ENCODE data around the gene PEX11B. TPM values are rescaled to one million over a fixed set of nuclear protein-coding genes. Genes with fewer than 3 reads are reported as not detected.

The PEX11B gene
- total RNA-seq, 3 donors from 2014 or later: 20.3 to 40.1 (median 22.0) TPM

DNA sequence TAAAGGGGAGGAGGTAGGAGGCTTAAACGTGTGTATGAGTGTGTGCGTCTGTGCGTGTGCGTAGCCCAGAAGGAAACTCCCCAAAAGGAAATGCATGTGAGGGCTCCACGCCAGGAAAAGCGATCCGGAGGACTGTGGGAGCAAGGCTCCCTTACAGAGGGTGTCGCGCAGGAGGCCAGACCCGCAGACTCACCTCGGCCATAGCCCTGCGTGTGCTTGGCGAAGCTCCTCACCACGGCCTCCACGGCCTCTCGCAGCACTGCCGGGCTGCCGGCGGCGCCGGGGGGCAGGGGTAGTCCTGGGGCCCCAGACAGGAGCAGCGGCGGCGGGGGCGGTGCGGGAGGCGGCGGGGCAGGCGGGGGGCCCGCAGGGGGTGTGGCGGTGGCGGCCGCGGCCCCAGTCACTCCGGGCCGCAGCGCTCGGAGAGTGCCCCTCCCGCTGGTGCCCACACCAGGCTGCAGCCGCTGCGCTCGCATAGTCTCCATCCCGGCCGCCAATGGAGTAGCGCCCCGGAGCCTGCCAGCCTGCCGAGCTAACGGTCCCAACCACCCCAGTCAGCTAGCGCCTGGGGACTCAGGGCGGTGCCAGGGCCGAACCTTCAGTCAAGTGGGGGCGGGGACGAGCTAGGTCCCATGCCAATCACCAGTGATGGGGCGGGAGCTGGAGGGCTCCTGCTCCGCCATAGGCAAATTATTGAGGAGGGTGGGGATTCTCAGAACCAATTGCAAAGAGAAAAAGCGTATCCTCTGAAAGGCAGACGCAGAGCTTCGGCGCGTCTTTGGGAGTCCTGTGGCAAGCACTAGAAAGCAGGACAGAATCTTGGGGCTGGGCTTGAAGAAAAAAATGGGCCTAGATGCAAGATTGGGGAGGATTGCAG, 39.2 kb upstream of the PEX11B start, which contains the start of gene LIX1L:
Gene LIX1L, minus strand, starts transcription at position 575 of the 877 bp plus-strand sequence. Its CDS starts 90 bp downstream, at position 485.
- Histone ChIP-seq H3K36me3 (no peaks in the 10 kb centered on the region), H3K4me3 (peak within 1 kb of the TSS; percentile 59 to 86 (median 83)), H3K9me3 (no peaks in the 10 kb centered on the region), H3K27ac (peak within 1 kb of the TSS; percentile 87 to 96), H3K4me1 (peaks cover 5 to 12% of the 10 kb centered on the region in 2 donors), H3K27me3 (no peaks in the 10 kb centered on the region)
- peak; percentile 27 to 52 (median 48) for TF ChIP-seq POLR2AphosphoS5 (IDR thresholded peaks at IDR 0.05)
- no peak for TF ChIP-seq CTCF (IDR thresholded peaks at IDR 0.05)
- TF ChIP-seq POLR2A (IDR thresholded peaks at IDR 0.05): no peak
- DNase-seq (ENCODE audit: low spot score in 2 of 2): peak; percentile 93 to 94
- intact Hi-C loops (cut with DNase I; ENCODE audit: low total_unique reads): no loop called here

DNA sequence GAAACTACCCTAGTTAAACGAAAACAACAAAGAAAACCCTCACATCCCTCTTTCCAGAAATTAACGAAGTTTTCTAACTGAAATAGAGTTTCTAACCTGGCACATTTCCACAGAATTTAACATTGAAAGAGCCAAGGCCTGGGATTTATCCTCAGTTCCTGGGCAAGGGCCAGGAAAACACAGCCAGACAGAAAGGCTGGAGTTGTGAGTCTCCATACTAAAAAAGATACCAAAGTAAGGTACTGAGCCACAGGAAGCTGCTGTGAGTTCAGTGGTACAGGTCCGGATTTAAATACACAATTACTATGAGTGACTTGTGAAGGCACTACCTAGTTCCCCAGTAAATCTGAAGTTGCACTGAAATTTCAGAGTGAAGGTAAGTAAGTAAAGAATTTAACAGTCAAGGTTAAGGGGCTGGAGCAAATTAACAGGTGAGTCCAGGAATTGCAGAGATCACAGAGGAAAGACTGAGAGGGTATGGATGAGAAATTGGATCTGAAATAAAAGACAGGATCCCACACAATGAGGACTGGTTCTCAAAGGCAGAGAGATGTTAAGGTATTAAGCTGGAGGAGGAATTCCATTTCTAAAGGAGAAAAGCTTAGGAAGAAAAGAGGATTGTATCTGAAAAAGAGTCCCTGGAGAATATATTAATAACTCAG, 38.4 kb upstream of the PEX11B start:
- Histone ChIP-seq H3K36me3 (no peaks in the 10 kb centered on the region), H3K27me3 (no peaks in the 10 kb centered on the region), H3K9me3 (no peaks in the 10 kb centered on the region), H3K4me3 (peak overlapping the region; percentile 59 to 86 (median 83)), H3K27ac (peak overlapping the region; percentile 87 to 96), H3K4me1 (peaks cover 5 to 8% of the 10 kb centered on the region in 2 donors)
- intact Hi-C loops (cut with DNase I; ENCODE audit: low total_unique reads): no loop called here
- no peak for TF ChIP-seq CTCF (IDR thresholded peaks at IDR 0.05)
- no peak for TF ChIP-seq POLR2A (IDR thresholded peaks at IDR 0.05)
- TF ChIP-seq POLR2AphosphoS5 (IDR thresholded peaks at IDR 0.05): no peak
- no peak for DNase-seq (ENCODE audit: low spot score in 2 of 2)

GRCh38 chr1:145956361-145956760, 37.8 kb upstream of the PEX11B start:
- Histone ChIP-seq H3K27ac (peak overlapping the region; percentile 87 to 96), H3K4me1 (peaks cover under 1 to 7% of the 10 kb centered on the region in 2 donors), H3K27me3 (no peaks in the 10 kb centered on the region), H3K36me3 (no peaks in the 10 kb centered on the region), H3K9me3 (no peaks in the 10 kb centered on the region), H3K4me3 (peak overlapping the region; percentile 59 to 86 (median 83))
- intact Hi-C loops (cut with DNase I; ENCODE audit: low total_unique reads): no loop called here
- TF ChIP-seq POLR2A (IDR thresholded peaks at IDR 0.05) (no peak), POLR2AphosphoS5 (IDR thresholded peaks at IDR 0.05) (no peak), CTCF (IDR thresholded peaks at IDR 0.05) (no peak)
- no peak for DNase-seq (ENCODE audit: low spot score in 2 of 2)

- no peaks in the 10 kb centered on the region for H3K36me3 ChIP-seq
- no peak for DNase-seq (ENCODE audit: low spot score in 2 of 2)
- intact Hi-C loops (cut with DNase I; ENCODE audit: low total_unique reads): no loop called here
- TF ChIP-seq POLR2AphosphoS5 (IDR thresholded peaks at IDR 0.05) (no peak), CTCF (IDR thresholded peaks at IDR 0.05) (no peak), POLR2A (IDR thresholded peaks at IDR 0.05) (no peak)
- H3K4me3 ChIP-seq: peak overlapping the region in 1 of 3 donors; percentile 86
- peak overlapping the region; percentile 37 to 96 for H3K27ac ChIP-seq
- H3K9me3 ChIP-seq: no peaks in the 10 kb centered on the region
- no peaks in the 10 kb centered on the region for H3K27me3 ChIP-seq
- H3K4me1 ChIP-seq: peaks cover 0 to 4% of the 10 kb centered on the region in 2 donors
Measured at GRCh38 chr1:145955436-145955835, 36.9 kb upstream of the PEX11B start.

- intact Hi-C loops (cut with DNase I; ENCODE audit: low total_unique reads): no loop called here
- DNase-seq (ENCODE audit: low spot score in 2 of 2): no peak
- no peak overlapping the region for H3K4me3 ChIP-seq
- no peaks in the 10 kb centered on the region for H3K27me3 ChIP-seq
- no peaks in the 10 kb centered on the region for H3K36me3 ChIP-seq
- H3K9me3 ChIP-seq: no peaks in the 10 kb centered on the region
- TF ChIP-seq POLR2AphosphoS5 (IDR thresholded peaks at IDR 0.05) (no peak), CTCF (IDR thresholded peaks at IDR 0.05) (no peak), POLR2A (IDR thresholded peaks at IDR 0.05) (no peak)
- no peaks in the 10 kb centered on the region for H3K4me1 ChIP-seq
- H3K27ac ChIP-seq: no peak overlapping the region
Measured at GRCh38 chr1:145953861-145954260, 35.3 kb upstream of the PEX11B start.
